ENCODE results near the gene CFAP69. TPM values are rescaled to one million over a fixed set of nuclear protein-coding genes. Genes with fewer than 3 reads are reported as not detected.

Gene CFAP69, protein sequence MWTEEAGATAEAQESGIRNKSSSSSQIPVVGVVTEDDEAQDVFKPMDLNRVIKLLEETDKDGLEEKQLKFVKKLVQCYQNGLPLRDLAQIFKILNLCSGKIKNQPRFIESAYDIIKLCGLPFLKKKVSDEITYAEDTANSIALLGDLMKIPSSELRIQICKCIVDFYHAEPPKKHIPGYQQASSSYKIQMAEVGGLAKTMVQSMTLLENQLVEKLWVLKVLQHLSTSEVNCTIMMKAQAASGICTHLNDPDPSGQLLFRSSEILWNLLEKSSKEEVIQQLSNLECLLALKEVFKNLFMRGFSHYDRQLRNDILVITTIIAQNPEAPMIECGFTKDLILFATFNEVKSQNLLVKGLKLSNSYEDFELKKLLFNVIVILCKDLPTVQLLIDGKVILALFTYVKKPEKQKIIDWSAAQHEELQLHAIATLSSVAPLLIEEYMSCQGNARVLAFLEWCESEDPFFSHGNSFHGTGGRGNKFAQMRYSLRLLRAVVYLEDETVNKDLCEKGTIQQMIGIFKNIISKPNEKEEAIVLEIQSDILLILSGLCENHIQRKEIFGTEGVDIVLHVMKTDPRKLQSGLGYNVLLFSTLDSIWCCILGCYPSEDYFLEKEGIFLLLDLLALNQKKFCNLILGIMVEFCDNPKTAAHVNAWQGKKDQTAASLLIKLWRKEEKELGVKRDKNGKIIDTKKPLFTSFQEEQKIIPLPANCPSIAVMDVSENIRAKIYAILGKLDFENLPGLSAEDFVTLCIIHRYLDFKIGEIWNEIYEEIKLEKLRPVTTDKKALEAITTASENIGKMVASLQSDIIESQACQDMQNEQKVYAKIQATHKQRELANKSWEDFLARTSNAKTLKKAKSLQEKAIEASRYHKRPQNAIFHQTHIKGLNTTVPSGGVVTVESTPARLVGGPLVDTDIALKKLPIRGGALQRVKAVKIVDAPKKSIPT
- 0.86 and 1.1 TPM in 2 replicates for total RNA-seq
- long read RNA-seq, partial matches to known transcripts, result 2 of 4 reads
- long read RNA-seq, other reads (novel, unspliced or antisense), result 2 of 4 reads

- Mint-ChIP-seq H3K27ac (ENCODE audit: unreplicated experiment) (peak within 1 kb of the TSS; percentile 70), H3K36me3 (ENCODE audit: unreplicated experiment) (no peaks in the 10 kb centered on the region), H3K27me3 (ENCODE audit: unreplicated experiment) (peaks cover 62% of the 10 kb centered on the region), H3K4me3 (ENCODE audit: unreplicated experiment) (peak within 1 kb of the TSS; percentile 82), H3K4me1 (ENCODE audit: unreplicated experiment) (peaks cover 17% of the 10 kb centered on the region), H3K9me3 (ENCODE audit: unreplicated experiment) (no peaks in the 10 kb centered on the region)
- peak; percentile 27 for TF ChIP-seq CTCF (IDR thresholded peaks at IDR 0.05)
- DNase-seq (ENCODE audit: extremely low spot score, unreplicated experiment), result peak; percentile 92
These were observed at the start of gene CFAP69 for GRCh38 chr7:90244909-90245851. Gene CFAP69, plus strand, starts transcription at chr7:90245174. Its CDS starts 251 bp downstream, at chr7:90245425.

DNA sequence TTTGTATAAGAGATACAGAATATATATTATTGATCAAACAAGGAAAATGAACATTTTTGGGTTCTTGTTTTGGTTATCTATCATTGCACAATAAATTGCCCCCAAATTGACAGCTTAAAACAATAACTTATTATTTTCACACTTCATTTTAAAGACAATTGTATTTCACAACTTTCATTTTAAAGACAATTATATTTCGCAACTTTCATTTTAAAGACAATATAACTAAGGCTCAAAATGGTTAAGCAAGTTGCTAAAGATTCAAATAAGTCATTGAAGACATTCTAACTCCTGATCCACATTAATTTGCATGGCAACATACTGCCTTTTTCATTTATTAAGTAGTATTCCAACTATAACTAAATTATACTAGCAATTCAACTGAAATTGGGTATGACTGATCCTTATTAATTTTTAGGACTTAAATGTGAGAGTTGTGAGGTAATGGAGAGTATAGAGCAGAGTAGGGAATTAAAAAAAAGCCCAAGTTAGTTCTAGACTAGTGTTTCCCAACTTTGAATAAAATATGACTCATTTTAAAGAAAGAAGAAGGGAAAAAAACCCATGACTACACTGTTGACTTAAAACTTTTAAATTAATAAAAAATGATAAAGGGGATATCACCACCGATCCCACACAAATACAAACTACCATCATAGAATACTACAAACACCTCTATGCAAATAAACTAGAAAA lies 43.3 kb upstream of the CFAP69 start:
- DNase-seq (ENCODE audit: extremely low spot score, unreplicated experiment), result no peak
- Mint-ChIP-seq H3K27ac (ENCODE audit: unreplicated experiment) (no peak overlapping the region), H3K36me3 (ENCODE audit: unreplicated experiment) (no peaks in the 10 kb centered on the region), H3K4me3 (ENCODE audit: unreplicated experiment) (no peak overlapping the region), H3K4me1 (ENCODE audit: unreplicated experiment) (no peaks in the 10 kb centered on the region), H3K27me3 (ENCODE audit: unreplicated experiment) (peaks cover 3% of the 10 kb centered on the region), H3K9me3 (ENCODE audit: unreplicated experiment) (no peaks in the 10 kb centered on the region)
- no peak for TF ChIP-seq CTCF (IDR thresholded peaks at IDR 0.05)

DNA sequence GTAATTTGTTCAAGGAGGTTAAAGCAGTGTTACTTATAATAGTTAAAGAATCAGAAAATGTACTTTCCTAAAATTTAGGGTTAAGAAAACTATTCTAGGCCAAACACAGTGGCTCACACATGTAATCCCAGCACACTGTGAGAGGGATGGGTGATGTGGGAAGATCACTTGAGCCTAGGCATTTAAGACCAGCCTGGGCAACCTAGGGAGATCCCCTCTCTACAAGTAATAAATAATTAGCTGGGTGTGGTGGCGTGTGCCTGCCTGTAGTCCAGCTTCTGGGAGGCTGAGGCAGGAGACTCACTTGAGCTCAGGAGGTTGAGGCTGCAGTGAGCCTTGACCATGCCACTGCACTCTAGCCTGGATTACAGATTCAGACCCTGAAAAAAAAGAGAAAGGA lies 37.0 kb upstream of the CFAP69 start:
- no peak for TF ChIP-seq CTCF (IDR thresholded peaks at IDR 0.05)
- Mint-ChIP-seq H3K27me3 (ENCODE audit: unreplicated experiment) (peaks cover 26% of the 10 kb centered on the region), H3K9me3 (ENCODE audit: unreplicated experiment) (no peaks in the 10 kb centered on the region), H3K4me1 (ENCODE audit: unreplicated experiment) (peaks cover 13% of the 10 kb centered on the region), H3K27ac (ENCODE audit: unreplicated experiment) (no peak overlapping the region), H3K36me3 (ENCODE audit: unreplicated experiment) (no peaks in the 10 kb centered on the region), H3K4me3 (ENCODE audit: unreplicated experiment) (no peak overlapping the region)
- no peak for DNase-seq (ENCODE audit: extremely low spot score, unreplicated experiment)

- no peak for DNase-seq (ENCODE audit: extremely low spot score, unreplicated experiment)
- H3K27ac Mint-ChIP-seq (ENCODE audit: unreplicated experiment), result no peak overlapping the region
- TF ChIP-seq CTCF (IDR thresholded peaks at IDR 0.05), result no peak
- no peaks in the 10 kb centered on the region for H3K36me3 Mint-ChIP-seq (ENCODE audit: unreplicated experiment)
- no peak overlapping the region for H3K4me3 Mint-ChIP-seq (ENCODE audit: unreplicated experiment)
- H3K27me3 Mint-ChIP-seq (ENCODE audit: unreplicated experiment), result peaks cover 26% of the 10 kb centered on the region
- H3K4me1 Mint-ChIP-seq (ENCODE audit: unreplicated experiment), result peaks cover 13% of the 10 kb centered on the region
- no peaks in the 10 kb centered on the region for H3K9me3 Mint-ChIP-seq (ENCODE audit: unreplicated experiment)
These were observed 35.2 kb upstream of the CFAP69 start for GRCh38 chr7:90209776-90210175.
